ENCODE measurements around the gene PDSS2.

DNA sequence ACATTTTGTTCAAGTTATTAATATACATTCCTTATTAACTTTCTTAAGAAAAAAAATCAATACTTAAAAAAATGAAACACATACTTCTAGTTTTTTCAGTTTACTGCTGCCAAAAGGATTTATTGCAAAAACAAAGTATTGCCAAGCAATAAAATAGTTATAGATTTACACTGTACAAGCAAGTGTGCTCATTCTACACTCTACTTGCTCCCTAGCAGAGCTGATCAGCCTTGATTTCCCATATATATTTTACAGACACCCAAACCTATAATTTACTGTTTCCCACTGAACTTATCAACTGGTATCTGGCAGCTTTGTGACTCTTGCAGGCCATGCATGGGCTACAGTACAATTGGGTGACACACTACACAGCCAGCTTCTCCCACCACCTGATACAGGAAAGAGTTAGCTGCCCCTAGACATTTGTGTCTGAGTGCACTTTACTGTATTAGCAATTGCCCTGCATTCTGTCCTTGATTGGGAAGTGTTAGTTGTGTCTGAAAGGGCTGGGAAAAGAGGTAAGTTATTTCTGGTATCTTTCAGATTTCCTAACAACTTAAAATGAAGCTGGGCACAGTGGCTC, 188.1 kb downstream of the PDSS2 start:
- TF ChIP-seq EZH2 (IDR thresholded peaks at IDR 0.05; ENCODE audit: borderline replicate concordance, insufficient read depth, low read length, poor library complexity, severe bottlenecking), result no peak
- TF ChIP-seq, protein P1, sequence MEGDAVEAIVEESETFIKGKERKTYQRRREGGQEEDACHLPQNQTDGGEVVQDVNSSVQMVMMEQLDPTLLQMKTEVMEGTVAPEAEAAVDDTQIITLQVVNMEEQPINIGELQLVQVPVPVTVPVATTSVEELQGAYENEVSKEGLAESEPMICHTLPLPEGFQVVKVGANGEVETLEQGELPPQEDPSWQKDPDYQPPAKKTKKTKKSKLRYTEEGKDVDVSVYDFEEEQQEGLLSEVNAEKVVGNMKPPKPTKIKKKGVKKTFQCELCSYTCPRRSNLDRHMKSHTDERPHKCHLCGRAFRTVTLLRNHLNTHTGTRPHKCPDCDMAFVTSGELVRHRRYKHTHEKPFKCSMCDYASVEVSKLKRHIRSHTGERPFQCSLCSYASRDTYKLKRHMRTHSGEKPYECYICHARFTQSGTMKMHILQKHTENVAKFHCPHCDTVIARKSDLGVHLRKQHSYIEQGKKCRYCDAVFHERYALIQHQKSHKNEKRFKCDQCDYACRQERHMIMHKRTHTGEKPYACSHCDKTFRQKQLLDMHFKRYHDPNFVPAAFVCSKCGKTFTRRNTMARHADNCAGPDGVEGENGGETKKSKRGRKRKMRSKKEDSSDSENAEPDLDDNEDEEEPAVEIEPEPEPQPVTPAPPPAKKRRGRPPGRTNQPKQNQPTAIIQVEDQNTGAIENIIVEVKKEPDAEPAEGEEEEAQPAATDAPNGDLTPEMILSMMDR (IDR thresholded peaks at IDR 0.05; ENCODE audit: poor library complexity, severe bottlenecking), result no peak
- no peak for TF ChIP-seq POLR2AphosphoS5 (IDR thresholded peaks at IDR 0.05)
- TF ChIP-seq RAD21 (conservative IDR thresholded peaks at IDR 0.05), result no peak
- no peak for TF ChIP-seq EP300 (conservative IDR thresholded peaks at IDR 0.05; ENCODE audit: poor library complexity, severe bottlenecking)
- TF ChIP-seq, protein P2, sequence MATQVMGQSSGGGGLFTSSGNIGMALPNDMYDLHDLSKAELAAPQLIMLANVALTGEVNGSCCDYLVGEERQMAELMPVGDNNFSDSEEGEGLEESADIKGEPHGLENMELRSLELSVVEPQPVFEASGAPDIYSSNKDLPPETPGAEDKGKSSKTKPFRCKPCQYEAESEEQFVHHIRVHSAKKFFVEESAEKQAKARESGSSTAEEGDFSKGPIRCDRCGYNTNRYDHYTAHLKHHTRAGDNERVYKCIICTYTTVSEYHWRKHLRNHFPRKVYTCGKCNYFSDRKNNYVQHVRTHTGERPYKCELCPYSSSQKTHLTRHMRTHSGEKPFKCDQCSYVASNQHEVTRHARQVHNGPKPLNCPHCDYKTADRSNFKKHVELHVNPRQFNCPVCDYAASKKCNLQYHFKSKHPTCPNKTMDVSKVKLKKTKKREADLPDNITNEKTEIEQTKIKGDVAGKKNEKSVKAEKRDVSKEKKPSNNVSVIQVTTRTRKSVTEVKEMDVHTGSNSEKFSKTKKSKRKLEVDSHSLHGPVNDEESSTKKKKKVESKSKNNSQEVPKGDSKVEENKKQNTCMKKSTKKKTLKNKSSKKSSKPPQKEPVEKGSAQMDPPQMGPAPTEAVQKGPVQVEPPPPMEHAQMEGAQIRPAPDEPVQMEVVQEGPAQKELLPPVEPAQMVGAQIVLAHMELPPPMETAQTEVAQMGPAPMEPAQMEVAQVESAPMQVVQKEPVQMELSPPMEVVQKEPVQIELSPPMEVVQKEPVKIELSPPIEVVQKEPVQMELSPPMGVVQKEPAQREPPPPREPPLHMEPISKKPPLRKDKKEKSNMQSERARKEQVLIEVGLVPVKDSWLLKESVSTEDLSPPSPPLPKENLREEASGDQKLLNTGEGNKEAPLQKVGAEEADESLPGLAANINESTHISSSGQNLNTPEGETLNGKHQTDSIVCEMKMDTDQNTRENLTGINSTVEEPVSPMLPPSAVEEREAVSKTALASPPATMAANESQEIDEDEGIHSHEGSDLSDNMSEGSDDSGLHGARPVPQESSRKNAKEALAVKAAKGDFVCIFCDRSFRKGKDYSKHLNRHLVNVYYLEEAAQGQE (IDR thresholded peaks at IDR 0.05; ENCODE audit: borderline replicate concordance), result no peak
